ENCODE results near the gene RCHY1.
"Not testable (repeated sequence)": the region's sequence is repeated elsewhere in the genome, so short reads cannot be mapped to it uniquely, and the experiment has no call there.

The RCHY1 gene

DNA sequence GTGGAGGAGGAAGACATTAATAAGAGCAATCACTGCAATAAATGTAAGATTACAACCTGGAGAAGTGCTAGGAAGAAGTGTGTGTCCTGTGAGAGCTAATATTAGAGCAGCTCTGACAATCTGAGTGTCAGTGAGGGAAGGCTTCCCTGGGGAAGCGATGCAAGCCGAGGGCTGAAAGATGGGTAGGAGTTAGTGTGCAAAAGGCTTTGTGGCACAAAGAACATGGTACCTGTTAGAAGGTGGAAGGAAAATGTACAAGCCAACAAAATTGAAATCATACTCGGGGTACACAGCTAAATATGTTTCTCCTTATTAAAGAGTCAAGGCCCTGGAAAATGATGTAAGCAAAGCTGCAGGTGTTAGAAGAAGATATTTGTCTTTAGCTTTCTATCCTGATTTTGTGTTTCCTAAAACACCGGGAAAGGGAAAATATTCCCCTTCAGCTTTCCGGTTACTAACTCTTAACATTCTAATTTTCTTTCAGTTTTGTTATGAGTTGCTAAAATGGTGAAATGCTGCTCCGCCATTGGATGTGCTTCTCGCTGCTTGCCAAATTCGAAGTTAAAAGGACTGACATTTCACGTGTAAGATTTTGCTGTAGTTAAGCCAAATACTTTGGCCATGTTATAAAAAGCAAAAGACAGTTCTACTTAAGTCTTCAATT, 878 bp upstream of the RCHY1 start:
- FAIRE-seq, result no peak

- FAIRE-seq, result no peak
These were observed 575 bp downstream of the RCHY1 start for GRCh38 chr4:75513526-75514130.

DNA sequence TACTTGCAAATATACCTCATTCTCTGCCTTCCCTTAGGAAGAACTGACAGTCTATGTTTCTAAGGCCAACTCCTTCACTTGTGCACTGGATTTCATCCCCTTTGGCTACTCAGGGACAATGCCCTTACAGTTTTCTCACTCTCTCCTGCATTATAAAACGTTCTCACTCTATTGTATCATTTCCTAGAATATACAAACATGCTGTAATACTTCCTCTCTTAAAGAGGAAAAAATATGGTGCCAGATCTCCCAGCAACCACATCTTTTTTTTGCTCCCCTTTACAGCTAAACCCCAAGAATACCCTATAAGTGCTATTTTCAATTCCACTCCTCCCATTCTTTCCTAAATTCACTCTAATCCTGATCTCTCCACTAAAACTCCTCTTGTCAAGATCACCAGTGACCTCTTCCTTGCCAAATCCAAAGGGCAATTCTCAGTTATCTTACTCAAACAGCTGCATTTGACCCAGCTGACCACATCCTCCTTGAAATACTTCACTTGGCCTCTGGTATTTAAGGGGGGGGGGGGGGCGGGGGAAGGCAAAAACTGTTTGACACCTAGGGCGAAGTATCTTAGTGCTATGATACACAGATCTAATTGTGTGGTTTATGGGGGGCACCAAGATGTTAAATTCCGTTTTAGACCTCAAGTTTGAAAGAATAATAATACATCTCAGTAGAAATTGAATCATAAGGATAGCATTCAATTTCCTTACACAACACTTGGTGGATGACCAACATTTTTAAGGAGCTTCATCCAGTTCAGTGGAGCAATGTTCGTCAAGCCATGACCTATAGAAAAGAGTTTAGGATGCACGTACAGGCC, 1.6 kb downstream of the RCHY1 start:
- FAIRE-seq, result no peak

DNA sequence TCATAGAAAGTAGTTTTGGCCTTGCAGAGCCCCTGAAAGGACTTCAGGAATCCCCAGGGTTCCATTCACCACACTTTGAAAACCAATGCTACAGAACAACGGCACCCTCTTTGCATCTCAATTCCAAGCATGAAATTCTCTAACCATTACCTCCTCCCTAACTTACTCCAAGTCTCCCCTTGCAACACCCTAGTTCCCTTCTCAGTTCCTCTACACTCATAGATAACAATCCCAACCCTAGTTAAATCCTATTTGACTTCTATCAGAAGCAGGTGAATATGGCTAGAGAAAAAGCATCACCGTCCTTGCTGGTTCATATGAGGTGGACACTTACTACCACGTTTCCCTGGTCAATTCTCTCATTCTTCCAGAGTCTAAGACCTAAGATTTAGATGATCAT, 2.4 kb downstream of the RCHY1 start:
- FAIRE-seq, result no peak

GRCh38 chr4:75509592-75509991, 4.6 kb downstream of the RCHY1 start:
- FAIRE-seq, result not testable (repeated sequence)

DNA sequence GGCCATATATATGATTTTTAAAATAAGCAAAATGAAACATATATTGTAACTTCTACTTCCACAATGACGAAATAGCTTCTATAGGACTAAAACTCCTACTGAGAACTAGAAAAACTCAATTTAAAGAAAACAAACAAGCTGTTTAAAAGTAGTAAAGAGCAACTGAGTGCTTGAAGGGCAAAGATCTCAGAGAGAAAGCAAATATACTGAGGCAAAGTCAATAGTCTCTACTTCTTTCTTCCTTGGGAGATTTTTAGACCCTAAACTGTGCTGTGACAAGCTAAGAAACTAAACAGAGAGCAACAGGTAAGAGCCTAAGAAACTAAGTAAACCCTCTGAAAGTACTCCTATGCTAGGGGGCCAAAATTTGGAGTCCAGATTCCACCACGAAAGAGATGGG, 8.6 kb downstream of the RCHY1 start:
- no peak for FAIRE-seq

DNA sequence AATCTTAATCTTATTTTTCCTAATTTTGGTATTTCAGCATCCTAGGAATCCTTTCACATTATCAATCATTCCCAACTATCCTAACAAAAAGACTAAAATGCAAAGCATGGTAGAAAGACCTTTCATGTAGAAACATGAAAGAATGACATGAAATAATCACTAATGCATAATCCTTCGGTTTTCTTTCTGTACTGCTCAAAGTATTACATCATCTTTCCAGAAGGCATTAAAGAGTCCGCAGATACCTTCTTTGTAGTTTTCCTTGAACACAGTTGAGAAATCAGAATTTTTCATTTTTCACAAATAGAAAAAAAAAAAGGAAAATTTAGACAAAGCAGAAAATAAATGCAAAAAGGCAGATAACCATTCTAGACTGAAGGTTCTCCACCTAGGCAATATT, 11.5 kb downstream of the RCHY1 start:
- no peak for FAIRE-seq

GRCh38 chr4:75499900-75500299, 14.3 kb downstream of the RCHY1 start:
- FAIRE-seq, result no peak

GRCh38 chr4:75498041-75498440, 16.2 kb downstream of the RCHY1 start:
- peak; percentile 19 for FAIRE-seq

GRCh38 chr4:75497133-75497532, 17.1 kb downstream of the RCHY1 start:
- FAIRE-seq, result no peak

GRCh38 chr4:75496406-75496805, 17.8 kb downstream of the RCHY1 start:
- no peak for FAIRE-seq

GRCh38 chr4:75495476-75495875, 18.7 kb downstream of the RCHY1 start:
- FAIRE-seq, result no peak

- no peak for FAIRE-seq
These were observed 19.6 kb downstream of the RCHY1 start for GRCh38 chr4:75494563-75494962.

DNA sequence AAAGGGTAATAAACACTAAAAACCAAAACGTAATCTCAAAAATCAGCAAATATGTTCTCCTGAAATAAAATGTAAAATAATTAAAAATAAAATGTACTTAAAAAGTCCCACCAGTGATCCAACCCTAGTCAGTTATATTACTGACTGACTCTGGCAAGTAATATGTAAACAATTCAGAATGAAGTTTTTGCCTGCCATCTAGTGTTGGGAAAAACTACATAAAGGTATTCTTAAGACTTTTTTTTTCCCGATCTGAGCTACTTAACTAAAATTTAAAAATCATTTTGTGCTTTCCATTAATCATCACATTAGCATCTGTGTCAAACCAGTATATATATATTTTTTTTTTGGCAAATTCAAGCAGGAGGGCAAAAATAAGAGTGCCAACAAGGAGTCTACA, 24.0 kb downstream of the RCHY1 start:
- peak; percentile 98 for FAIRE-seq

GRCh38 chr4:75484190-75484589, 30.0 kb downstream of the RCHY1 start:
- no peak for FAIRE-seq

GRCh38 chr4:75477201-75477600, 37.0 kb downstream of the RCHY1 start:
- FAIRE-seq, result no peak

- no peak for FAIRE-seq
These were observed 43.5 kb downstream of the RCHY1 start for GRCh38 chr4:75470738-75471137.

- no peak for FAIRE-seq
These were observed 44.3 kb downstream of the RCHY1 start for GRCh38 chr4:75469896-75470295.

DNA sequence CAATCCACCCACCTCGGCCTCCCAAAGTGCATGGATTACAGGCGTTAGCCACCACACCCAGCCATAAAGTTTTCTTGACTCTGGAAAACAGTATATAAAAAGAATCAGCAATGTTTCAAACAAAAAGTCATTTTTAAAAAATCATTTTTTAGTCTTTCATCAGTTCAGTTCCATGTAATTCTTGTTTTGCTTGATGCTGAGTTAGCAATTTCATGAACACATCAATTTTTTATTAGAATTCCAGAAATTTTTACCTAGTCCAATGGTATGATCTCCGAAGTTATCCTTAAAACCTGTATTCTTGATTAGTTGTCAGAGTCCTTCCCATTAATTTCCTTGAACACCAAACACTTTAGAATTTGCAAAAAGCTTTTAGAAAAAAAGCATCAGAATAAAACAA, 56.8 kb downstream of the RCHY1 start:
- FAIRE-seq, result no peak

- no peak for FAIRE-seq
These were observed 80.1 kb downstream of the RCHY1 start for GRCh38 chr4:75434105-75434504.

DNA sequence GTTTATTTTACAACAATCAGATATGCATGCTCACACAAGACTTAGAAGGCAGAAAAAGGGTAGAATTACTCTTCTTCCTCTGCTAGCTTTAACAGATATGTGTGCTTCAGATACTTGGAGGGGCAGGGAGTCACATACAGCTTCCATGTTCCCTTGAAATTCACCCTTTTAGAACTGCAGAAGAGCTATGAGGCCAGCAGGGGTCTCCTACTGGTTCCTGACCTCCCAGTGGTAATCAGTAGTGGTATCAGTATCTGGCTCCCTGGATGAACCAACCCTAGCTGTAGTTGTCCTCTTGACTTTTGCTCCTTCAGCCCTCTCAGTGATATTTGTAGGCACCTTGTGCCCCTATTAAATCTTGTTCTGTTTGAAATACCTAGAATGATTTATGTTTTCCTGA, 81.5 kb downstream of the RCHY1 start:
- FAIRE-seq, result no peak

DNA sequence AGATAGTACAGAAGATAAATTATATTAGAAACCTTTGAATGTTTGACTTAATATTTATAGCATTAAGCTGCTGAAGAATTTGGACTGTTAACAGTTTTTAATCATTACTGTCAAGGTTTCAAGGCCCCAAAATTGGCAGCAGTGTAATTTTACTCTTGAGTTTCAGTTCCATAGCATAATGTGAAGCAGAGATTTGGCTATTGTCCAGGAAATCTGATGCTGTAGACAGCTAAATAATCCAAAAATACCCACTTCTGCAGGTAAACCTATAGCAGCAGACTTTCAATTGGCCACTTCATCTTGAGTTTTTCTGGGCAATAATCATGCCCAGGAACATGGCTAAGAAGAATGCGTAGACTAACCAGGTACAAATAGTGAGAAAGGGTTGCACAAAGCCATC, 85.0 kb downstream of the RCHY1 start:
- no peak for FAIRE-seq
